H1 (cell line): ENCODE data around the gene KCNQ1. TPM values are rescaled to one million over a fixed set of nuclear protein-coding genes. Genes with fewer than 3 reads are reported as not detected.

ENCODE experiments used
- CTCF ChIA-PET: fragments of 300-600 bp; sonication (Branson Sonifier 250); formaldehyde crosslinking; loops from one replicate; lab custom pipeline; 2021; ENCODE audit not compliant: partially characterized antibody; lab: Charles Lee
- POLR2A ChIA-PET: fragments of 300-600 bp; sonication (Branson Sonifier 250); formaldehyde crosslinking; loops from one replicate; lab custom pipeline; 2021; ENCODE audit warnings: inconsistent platforms; ENCODE audit not compliant: partially characterized antibody; lab: Charles Lee
- DNase-seq, 2 experiments: peaks; one replicate each; pipeline versions ENCODE4 v3.0.0 to v3.0.0-alpha.2; 2010 to 2022; ENCODE audit warnings: low spot score in 2 of 2, low read depth in 1 of 2, mixed read lengths in 1 of 2
- FAIRE-seq: peaks from 2 replicates; lab custom pipeline; 2011; peaks lifted over from hg19 to GRCh38; lab: Jason Lieb, UNC
- H2AFZ ChIP-seq: 2 replicates; pipeline ENCODE4 v1.8.1; 2012; ENCODE audit warnings: low read length, inconsistent platforms
- H2AK5ac ChIP-seq: 2 replicates; pipeline ENCODE4 v1.6.1; 2013; ENCODE audit warnings: low read depth, low read length
- H2BK120ac ChIP-seq: replicated peaks from 2 replicates; pipeline ENCODE3; 2013; ENCODE audit warnings: low read depth, low read length, inconsistent platforms
- H2BK12ac ChIP-seq: 2 replicates; pipeline ENCODE4 v1.6.1; 2013; ENCODE audit warnings: low read depth, low read length
- H2BK15ac ChIP-seq: 2 replicates; pipeline ENCODE4 v1.6.1; 2013; ENCODE audit warnings: low read length
- H2BK20ac ChIP-seq: 2 replicates; pipeline ENCODE4 v1.6.1; 2013; ENCODE audit warnings: low read length
- H2BK5ac ChIP-seq: 2 replicates; pipeline ENCODE4 v1.6.1; 2013; ENCODE audit warnings: low read depth, low read length
- H3K14ac ChIP-seq: 2 replicates; pipeline ENCODE4 v1.6.1; 2013; ENCODE audit warnings: inconsistent platforms; ENCODE audit not compliant: insufficient read length
- H3K18ac ChIP-seq: 2 replicates; pipeline ENCODE4 v1.6.1; 2013; ENCODE audit warnings: low read length; ENCODE audit errors: extremely low read depth
- H3K23ac ChIP-seq: 2 replicates; pipeline ENCODE4 v1.6.1; 2013; ENCODE audit warnings: inconsistent platforms; ENCODE audit not compliant: insufficient read length
- H3K23me2 ChIP-seq: 2 replicates; pipeline ENCODE4 v1.6.1; 2013; ENCODE audit warnings: low read depth, low read length
- H3K27ac ChIP-seq: 2 replicates; pipeline ENCODE4 v1.6.1; 2011; ENCODE audit warnings: low read depth, low read length, inconsistent platforms
- H3K27me3 ChIP-seq, 4 experiments: replicated peaks in 1 of 4; 1 replicate in 1 of 4; 2 replicates in 3 of 4; pipeline versions ENCODE4 v1.6.1 to v1.8.1; 2011 to 2013; ENCODE audit warnings: low read length in 3 of 4, mild to moderate bottlenecking in 3 of 4, inconsistent platforms in 2 of 4, mixed read lengths in 2 of 4, moderate library complexity in 1 of 4; ENCODE audit not compliant: control insufficient read depth in 3 of 4, insufficient read depth in 3 of 4; ENCODE audit errors: extremely low read depth in 1 of 4
- H3K36me3 ChIP-seq, 4 experiments: 2 replicates each; pipeline versions ENCODE4 v1.6.1 to v1.8.1; 2011 to 2013; ENCODE audit warnings: mild to moderate bottlenecking in 4 of 4, low read length in 3 of 4, moderate library complexity in 2 of 4, control low read depth in 1 of 4, inconsistent platforms in 1 of 4; ENCODE audit not compliant: insufficient read depth in 4 of 4, control insufficient read depth in 2 of 4
- H3K4ac ChIP-seq: replicated peaks from 2 replicates; pipeline ENCODE3; 2013; ENCODE audit warnings: low read length, low read depth, mixed read lengths, inconsistent platforms; ENCODE audit not compliant: insufficient read length
- H3K4me1 ChIP-seq, 4 experiments: replicated peaks in 1 of 4; 1 replicate in 1 of 4; 2 replicates in 3 of 4; pipeline versions ENCODE4 v1.6.1 to v1.8.1; 2011 to 2013; ENCODE audit warnings: low read length in 3 of 4, inconsistent platforms in 2 of 4, mixed read lengths in 1 of 4; ENCODE audit not compliant: insufficient read depth in 4 of 4, control insufficient read depth in 3 of 4
- H3K4me2 ChIP-seq, 2 experiments: 2 replicates each; pipeline versions ENCODE4 v1.6.1 to v1.8.1; 2011 to 2013; ENCODE audit warnings: low read depth in 2 of 2, low read length in 2 of 2, control low read depth in 1 of 2, inconsistent platforms in 1 of 2, mild to moderate bottlenecking in 1 of 2; ENCODE audit not compliant: insufficient read depth in 1 of 2
- H3K4me3 ChIP-seq, 4 experiments: fragments of 200-600, 300-600 bp in 1 of 4; sonication (generic), shearing (Covaris generic), sonication (Bioruptor Twin) in 1 of 4; 2 replicates each; pipeline versions ENCODE4 v1.5.1 to v1.8.1; 2011 to 2016; ENCODE audit warnings: low read length in 4 of 4, low read depth in 3 of 4, control low read depth in 2 of 4, inconsistent platforms in 2 of 4, mild to moderate bottlenecking in 2 of 4, mixed read lengths in 1 of 4, moderate library complexity in 1 of 4; ENCODE audit not compliant: insufficient read depth in 2 of 4; ENCODE audit errors: extremely low read depth in 1 of 4
- H3K56ac ChIP-seq: replicated peaks from 2 replicates; pipeline ENCODE3; 2013; ENCODE audit warnings: low read depth, mild to moderate bottlenecking, mixed read lengths, low read length, inconsistent platforms; ENCODE audit not compliant: insufficient read length
- H3K79me1 ChIP-seq: 2 replicates; pipeline ENCODE4 v1.6.1; 2013; ENCODE audit warnings: low read depth, low read length, control low read depth
- H3K79me2 ChIP-seq, 2 experiments: 2 replicates each; pipeline versions ENCODE4 v1.6.1 to v1.8.1; 2012 to 2013; ENCODE audit warnings: low read length in 2 of 2, mild to moderate bottlenecking in 2 of 2, inconsistent platforms in 1 of 2; ENCODE audit not compliant: insufficient read depth in 2 of 2, control insufficient read depth in 1 of 2
- H3K9ac ChIP-seq, 4 experiments: replicated peaks in 1 of 4; 1 replicate in 1 of 4; 2 replicates in 3 of 4; pipeline versions ENCODE4 v1.6.1 to v1.8.1; 2011 to 2013; ENCODE audit warnings: low read depth in 3 of 4, low read length in 3 of 4, control low read depth in 2 of 4, mild to moderate bottlenecking in 2 of 4, moderate library complexity in 2 of 4, inconsistent platforms in 1 of 4; ENCODE audit errors: extremely low read depth in 1 of 4
- H3K9me3 ChIP-seq, 2 experiments: 2 replicates each; pipeline versions ENCODE4 v1.6.1 to v1.8.1; 2012 to 2013; ENCODE audit warnings: mild to moderate bottlenecking in 2 of 2, moderate library complexity in 2 of 2, control low read depth in 1 of 2, inconsistent platforms in 1 of 2, low read depth in 1 of 2, low read length in 1 of 2, mixed read lengths in 1 of 2; ENCODE audit not compliant: insufficient read depth in 2 of 2
- H4K20me1 ChIP-seq, 2 experiments: replicated peaks in 1 of 2; 2 replicates each; pipeline versions ENCODE3 to v1.8.1; 2011 to 2013; ENCODE audit warnings: inconsistent platforms in 2 of 2, low read length in 2 of 2, mild to moderate bottlenecking in 1 of 2; ENCODE audit not compliant: insufficient read depth in 2 of 2, control insufficient read depth in 1 of 2
- H4K5ac ChIP-seq: 2 replicates; pipeline ENCODE4 v1.6.1; 2013; ENCODE audit warnings: low read length, low read depth, mixed read lengths, inconsistent platforms; ENCODE audit not compliant: insufficient read length
- H4K8ac ChIP-seq: 2 replicates; pipeline ENCODE4 v1.8.0; 2013; ENCODE audit warnings: mild to moderate bottlenecking, moderate library complexity, low read length, inconsistent platforms; ENCODE audit not compliant: insufficient read depth; ENCODE audit errors: extremely low read depth
- H4K91ac ChIP-seq: replicated peaks from 2 replicates; pipeline ENCODE3; 2013; ENCODE audit warnings: low read length, mixed read lengths, inconsistent platforms; ENCODE audit not compliant: insufficient read length
- BACH1 ChIP-seq: IDR thresholded peaks from 2 replicates; pipeline ENCODE4 v1.6.1; 2012; ENCODE audit warnings: low read length, improper control_type of control experiment
- HDAC6 ChIP-seq: IDR thresholded peaks from one replicate; pipeline ENCODE4 v1.7.1; 2012; ENCODE audit warnings: low read depth, mild to moderate bottlenecking, inconsistent platforms, low read length, moderate library complexity
- WGBS, 2 experiments: shearing (Covaris generic) in 1 of 2; methylation state at CpG; one replicate each; pipeline versions ENCODE4 v1.1.6 to v1.1.7; 2013 to 2015; ENCODE audit warnings: low lambda C conversion rate in 2 of 2, mixed read lengths in 2 of 2, inconsistent platforms in 1 of 2, low coverage in 1 of 2, missing lambda C conversion rate in 1 of 2; ENCODE audit not compliant: insufficient replicate concordance in 2 of 2, insufficient coverage in 1 of 2, insufficient read length in 1 of 2; ENCODE audit errors: extremely low coverage in 1 of 2, missing lambda C conversion rate in 1 of 2; 5-methylcytosine and 5-hydroxymethylcytosine counted together
- polyA plus RNA-seq, 7 experiments: library from polyadenylated mRNA; depleted of rRNA in 3 of 7; stranded (reverse) in 5 of 7; unstranded in 2 of 7; fragments of >200 nt in 5 of 7; fragments of 200-250 nt in 2 of 7; gene quantifications; 1 replicate in 5 of 7; 2 replicates in 1 of 7; 4 replicates in 1 of 7; pipeline versions ENCODE4 v1.2.1 to v1.2.3, GENCODE V29; 2011 to 2013; ENCODE audit warnings: missing spikeins in 2 of 7, mixed read lengths in 2 of 7
- total RNA-seq: library from RNA; stranded (reverse); fragmentation: NEBNext Ultra II Directional; extraction: Animal tissue kit (Norgen Biotek cat#: 25700); gene quantifications from 2 replicates; pipeline ENCODE4 v1.2.1, GENCODE V29; 2021

The KCNQ1 gene
- total and polyA plus RNA-seq, 2 of the 8 experiments (the other 6 are each of a cell fraction or from before 2014, with no cell fraction given) = 1.9 to 2.0 TPM

GRCh38 chr11:2824851-2825250 is 380.0 kb downstream of the KCNQ1 start:
- CTCF ChIA-PET = interaction anchor here (1.0 to 2.2 kb wide), 8 partner anchors 14 to 294 kb away, joined by 3 to 7 read pairs (median 4); no protein-coding TSS in a partner anchor
- DNase-seq (no peak), FAIRE-seq (no peak)
- peaks cover 0 to 31% (median 17%) of the 10 kb centered on the region in 4 experiments; a peak in 6 of 7 replicates for H3K27me3 ChIP-seq
- H2BK20ac ChIP-seq = no peak overlapping the region
- H4K91ac ChIP-seq = no peak overlapping the region
- POLR2A ChIA-PET = interaction anchor here (1.1 kb wide), 1 partner anchor 24 kb away, joined by 3 read pairs; no protein-coding TSS in a partner anchor
- no peak overlapping the region for H3K23ac ChIP-seq
- no peak overlapping the region; the same call in 1 of the 2 replicates for H2BK5ac ChIP-seq
- no peak for TF ChIP-seq HDAC6
- no peak for TF ChIP-seq BACH1
- no peak overlapping the region for H3K18ac ChIP-seq
- H4K20me1 ChIP-seq = no peaks in the 10 kb centered on the region
- H3K4me3 ChIP-seq = no peak overlapping the region
- no peak overlapping the region for H3K9ac ChIP-seq
- peak overlapping the region; percentile 50; the same call in 1 of the 2 replicates for H2BK12ac ChIP-seq
- H3K4me2 ChIP-seq = no peak overlapping the region
- no peak overlapping the region for H2BK120ac ChIP-seq
- H4K8ac ChIP-seq = no peak overlapping the region; the same call in 1 of the 2 replicates
- no peaks in the 10 kb centered on the region for H3K36me3 ChIP-seq
- H3K14ac ChIP-seq = no peak overlapping the region
- 92% methylated on average over 18 of the region's 18 CpGs; no CpG with 5 or more reads in 1 of the 2 experiments for WGBS, 2 experiments
- H3K56ac ChIP-seq = no peak overlapping the region
- H3K4ac ChIP-seq = no peak overlapping the region
- no peaks in the 10 kb centered on the region for H3K79me2 ChIP-seq
- H3K4me1 ChIP-seq = peaks cover 2 to 18% (median 8%) of the 10 kb centered on the region in 4 experiments
- no peak overlapping the region for H3K27ac ChIP-seq
- no peak overlapping the region for H2AFZ ChIP-seq
- H2BK15ac ChIP-seq = no peak overlapping the region
- H2AK5ac ChIP-seq = no peak overlapping the region
- no peaks in the 10 kb centered on the region for H3K79me1 ChIP-seq
- no peak overlapping the region for H4K5ac ChIP-seq
- H3K23me2 ChIP-seq = no peaks in the 10 kb centered on the region
- peaks cover 10 to 11% of the 10 kb centered on the region in 2 experiments for H3K9me3 ChIP-seq
